SU-DHL-6 (cell line): ENCODE results near the gene GBP4.

ENCODE experiments used
- H2AFZ ChIP-seq: fragments of 200-600 bp; sonication (generic); 2 replicates; pipeline ENCODE4 v1.6.1; 2014; ENCODE audit warnings: low read depth, mild to moderate bottlenecking, moderate library complexity, mixed read lengths, antibody characterized with exemption, low read length; ENCODE audit not compliant: severe bottlenecking
- H3F3A ChIP-seq: fragments of 200-600 bp; shearing (Covaris generic); 2 replicates; pipeline ENCODE4 v1.6.0; 2016; ENCODE audit warnings: antibody characterized with exemption, mild to moderate bottlenecking; ENCODE audit not compliant: insufficient read depth
- H3K27ac ChIP-seq: fragments of 200-600 bp; sonication (generic); 2 replicates; pipeline ENCODE4 v1.5.1; 2016; ENCODE audit warnings: low read depth, mild to moderate bottlenecking, low read length, moderate library complexity, mixed read lengths
- H3K27me3 ChIP-seq: fragments of 200-600 bp; sonication (generic), shearing (Covaris generic); 2 replicates; pipeline ENCODE4 v1.6.0; 2014; ENCODE audit warnings: mild to moderate bottlenecking, low read length
- H3K36me3 ChIP-seq: fragments of 200-600 bp; sonication (generic); 2 replicates; pipeline ENCODE4 v1.6.1; 2014; ENCODE audit warnings: mild to moderate bottlenecking, low read length, mixed read lengths
- H3K4me2 ChIP-seq: fragments of 300-600, 200-600 bp; shearing (Covaris generic), sonication (generic); 2 replicates; pipeline ENCODE4 v1.6.0; 2014; ENCODE audit warnings: low read length, low read depth, mild to moderate bottlenecking; ENCODE audit not compliant: poor library complexity, severe bottlenecking
- H3K4me3 ChIP-seq: fragments of 200-600 bp; sonication (generic); 2 replicates; pipeline ENCODE4 v1.5.1; 2014; ENCODE audit warnings: antibody characterized with exemption, low read length, mild to moderate bottlenecking, mixed read lengths; ENCODE audit not compliant: insufficient read depth, poor library complexity, severe bottlenecking
- H3K79me2 ChIP-seq: fragments of 200-600 bp; sonication (generic); 2 replicates; pipeline ENCODE4 v1.6.1; 2014; ENCODE audit warnings: mild to moderate bottlenecking, low read length, moderate library complexity; ENCODE audit not compliant: insufficient read depth
- H3K9ac ChIP-seq: fragments of 200-600 bp; sonication (generic); 2 replicates; pipeline ENCODE4 v1.7.0; 2014; ENCODE audit warnings: mild to moderate bottlenecking, low read length
- H3K9me2 ChIP-seq: fragments of 200-600 bp; sonication (generic); replicated peaks from 2 replicates; pipeline ENCODE4 v1.6.1; 2014; ENCODE audit warnings: low read length; ENCODE audit not compliant: insufficient read depth
- H3K9me3 ChIP-seq: fragments of 200-600 bp; sonication (generic); 2 replicates; pipeline ENCODE4 v1.6.1; 2014; ENCODE audit warnings: low read length, mixed read lengths; ENCODE audit not compliant: insufficient read depth
- H4K20me1 ChIP-seq: fragments of 200-600 bp; sonication (generic); 2 replicates; pipeline ENCODE4 v1.6.1; 2014; ENCODE audit warnings: low read depth, mild to moderate bottlenecking, antibody characterized with exemption, low read length, moderate library complexity, mixed read lengths
- CTCF ChIP-seq: fragments of 200-600 bp; sonication (generic); IDR thresholded peaks from one replicate; pipeline ENCODE4 v1.5.1; 2017; ENCODE audit warnings: antibody characterized with exemption, mild to moderate bottlenecking, low read length, moderate library complexity; ENCODE audit not compliant: insufficient read depth, poor library complexity, severe bottlenecking
- EZH2phosphoT487 ChIP-seq: fragments of 200-600 bp; sonication (generic), shearing (Covaris generic); conservative IDR thresholded peaks from 2 replicates; pipeline ENCODE4 v1.6.1; 2018; ENCODE audit warnings: mild to moderate bottlenecking, antibody characterized with exemption, low read length, moderate library complexity, mixed read lengths

The GBP4 gene

GRCh38 chr1:89149976-89150375, 48.8 kb downstream of the GBP4 start:
- H3K4me3 ChIP-seq, result no peak overlapping the region
- no peaks in the 10 kb centered on the region for H3K27me3 ChIP-seq
- no peak overlapping the region for H3K4me2 ChIP-seq
- no peak overlapping the region for H3K9ac ChIP-seq
- no peaks in the 10 kb centered on the region for H3K36me3 ChIP-seq
- no peak overlapping the region for H2AFZ ChIP-seq
- H3F3A ChIP-seq, result no peaks in the 10 kb centered on the region
- no peaks in the 10 kb centered on the region for H3K79me2 ChIP-seq
- H4K20me1 ChIP-seq, result no peaks in the 10 kb centered on the region
- H3K27ac ChIP-seq, result no peak overlapping the region
- TF ChIP-seq EZH2phosphoT487, result no peak
- TF ChIP-seq CTCF, result no peak
- H3K9me3 ChIP-seq, result no peaks in the 10 kb centered on the region
- no peaks in the 10 kb centered on the region for H3K9me2 ChIP-seq

- Histone ChIP-seq H3K9me2 (no peaks in the 10 kb centered on the region), H3K36me3 (no peaks in the 10 kb centered on the region), H3K9me3 (no peaks in the 10 kb centered on the region), H2AFZ (no peak overlapping the region), H3K27me3 (no peaks in the 10 kb centered on the region), H3K27ac (no peak overlapping the region), H3K4me3 (no peak overlapping the region), H4K20me1 (no peaks in the 10 kb centered on the region), H3K79me2 (no peaks in the 10 kb centered on the region), H3K4me2 (no peak overlapping the region), H3K9ac (no peak overlapping the region), H3F3A (no peaks in the 10 kb centered on the region)
- TF ChIP-seq EZH2phosphoT487, result no peak
- TF ChIP-seq CTCF, result no peak
Observed at GRCh38 chr1:89149229-89149628, 49.5 kb downstream of the GBP4 start.

- H3F3A ChIP-seq, result no peaks in the 10 kb centered on the region
- no peaks in the 10 kb centered on the region for H4K20me1 ChIP-seq
- H2AFZ ChIP-seq, result no peak overlapping the region
- TF ChIP-seq CTCF (no peak), EZH2phosphoT487 (no peak)
- no peaks in the 10 kb centered on the region for H3K27me3 ChIP-seq
- no peak overlapping the region for H3K9ac ChIP-seq
- H3K4me2 ChIP-seq, result no peak overlapping the region
- H3K9me3 ChIP-seq, result no peaks in the 10 kb centered on the region
- no peak overlapping the region for H3K27ac ChIP-seq
- no peaks in the 10 kb centered on the region for H3K9me2 ChIP-seq
- no peaks in the 10 kb centered on the region for H3K79me2 ChIP-seq
- H3K4me3 ChIP-seq, result no peak overlapping the region
- H3K36me3 ChIP-seq, result no peaks in the 10 kb centered on the region
Observed at GRCh38 chr1:89147678-89148658, 50.8 kb downstream of the GBP4 start.
